Suprapubic skin (tissue), 4 donors: Measurements from ENCODE around the gene RIMBP2.

ENCODE experiments used
- CTCF ChIP-seq, 2 donors: fragments of 200-600 bp in 1 of 2; fragments of 450-650 bp in 1 of 2; sonication (generic) in 1 of 2; IDR thresholded peaks; one replicate each; pipeline ENCODE4 v1.5.1; 2016 to 2019; ENCODE audit warnings: antibody characterized with exemption in 2 of 2, mild to moderate bottlenecking in 1 of 2, moderate library complexity in 1 of 2
- EP300 ChIP-seq: sonication (generic); formaldehyde crosslinking; IDR thresholded peaks from one replicate; pipeline ENCODE4 v1.6.1; 2017; ENCODE audit warnings: antibody characterized with exemption
- POLR2A ChIP-seq, 2 donors: fragments of 450-650 bp; IDR thresholded peaks; one replicate each; pipeline ENCODE4 v1.6.1; 2017; ENCODE audit warnings: antibody characterized with exemption in 2 of 2, mild to moderate bottlenecking in 2 of 2, moderate library complexity in 2 of 2
- POLR2AphosphoS5 ChIP-seq, 3 donors: sonication (generic); formaldehyde crosslinking; IDR thresholded peaks; one replicate each; pipeline ENCODE4 v1.6.1; 2017; ENCODE audit warnings: antibody characterized with exemption in 3 of 3

- TF ChIP-seq CTCF (IDR thresholded peaks at IDR 0.05): no peak
- no peak for TF ChIP-seq POLR2A (IDR thresholded peaks at IDR 0.05)
- no peak for TF ChIP-seq EP300
- no peak for TF ChIP-seq POLR2AphosphoS5 (IDR thresholded peaks at IDR 0.05)
These were observed 310.8 kb downstream of the RIMBP2 start for GRCh38 chr12:130405332-130405731.
